ENCODE results near the gene RAVER2. TPM values are rescaled to one million over a fixed set of nuclear protein-coding genes. Genes with fewer than 3 reads are reported as not detected.

The RAVER2 gene
- total and polyA plus RNA-seq, 2 of the 13 experiments (the other 11 are each of a cell fraction or from before 2014, with no cell fraction given): 11.4 to 15.4 TPM

DNA sequence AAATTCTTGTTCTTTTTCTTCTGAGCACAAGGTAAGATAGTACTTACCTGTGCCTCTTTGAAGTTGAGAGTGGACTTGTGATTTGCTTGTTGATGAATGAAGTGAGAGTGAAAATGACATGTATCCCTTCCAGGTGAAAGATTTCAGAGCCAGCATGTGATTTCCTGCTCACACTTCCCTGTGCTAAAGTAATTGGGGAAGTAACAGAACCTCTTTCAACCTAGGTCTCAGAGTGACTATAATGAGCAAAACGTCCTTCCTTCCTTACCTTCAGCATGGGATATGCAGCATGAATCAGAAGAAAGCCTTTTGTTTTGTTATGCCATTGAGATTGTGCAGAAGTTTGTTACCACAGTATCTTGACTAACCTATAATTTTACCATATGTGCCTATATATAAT, 24.6 kb downstream of the RAVER2 start:
- FAIRE-seq (no peak), DNase-seq (ENCODE audit: low spot score) (no peak), ATAC-seq (no peak)
- Histone ChIP-seq H2AFZ (ENCODE audit: low read length) (no peak overlapping the region), H3K4me3 (replicated peaks in 1 of 3; ENCODE audit: insufficient read depth in 1 of 3, low read depth in 2 of 3, low read length in 3 of 3) (no peak overlapping the region), H3K9ac (ENCODE audit: insufficient read depth, low read depth, low read length) (no peak overlapping the region), H3K4me1 (ENCODE audit: insufficient read depth, low read length) (no peaks in the 10 kb centered on the region), H3K9me3 (ENCODE audit: low read length) (no peaks in the 10 kb centered on the region), H3K36me3 (replicated peaks in 1 of 2; ENCODE audit: control insufficient read depth in 1 of 2, insufficient read depth in 2 of 2, low read length in 2 of 2) (peaks cover 3 to 14% of the 10 kb centered on the region in 2 experiments; a peak in 4 of 5 replicates), H3K79me2 (ENCODE audit: insufficient read depth, low read length) (no peaks in the 10 kb centered on the region), H3K27ac (ENCODE audit: extremely low read length, insufficient read depth, low read length) (no peak overlapping the region), H3K4me2 (ENCODE audit: low read depth, low read length) (no peak overlapping the region), H3K27me3 (ENCODE audit: control insufficient read depth in 1 of 2, insufficient read depth in 2 of 2, low read length in 2 of 2) (no peaks in the 10 kb centered on the region), H4K20me1 (ENCODE audit: insufficient read depth, low read length) (no peaks in the 10 kb centered on the region)
- POLR2A ChIA-PET: no interaction called here
- intact Hi-C loops (cut with micrococcal nuclease; ENCODE audit: unreplicated experiment): no loop called here
- BruUV-seq (replicated peaks): no TSS peak
- WGBS (ENCODE audit: low lambda C conversion rate): 92% methylated on average over 1 of the region's 1 CpG
- no peak for TF ChIP-seq ZNF563 (CRISPR knock-in tag; IDR thresholded peaks at IDR 0.05)
- TF ChIP-seq ZNF616 (CRISPR knock-in tag; IDR thresholded peaks at IDR 0.05; ENCODE audit: low read depth): no peak
- TF ChIP-seq ZNF451 (CRISPR knock-in tag; IDR thresholded peaks at IDR 0.05): no peak
- no peak for TF ChIP-seq NRL (CRISPR knock-in tag; IDR thresholded peaks at IDR 0.05; ENCODE audit: borderline replicate concordance)
- no peak for TF ChIP-seq ZNF362 (CRISPR knock-in tag; IDR thresholded peaks at IDR 0.05; ENCODE audit: borderline replicate concordance)
- no peak for TF ChIP-seq KDM2A (CRISPR knock-in tag; IDR thresholded peaks at IDR 0.05; ENCODE audit: borderline replicate concordance, low read depth)
- no peak for TF ChIP-seq CSRNP1 (CRISPR knock-in tag; IDR thresholded peaks at IDR 0.05)
- no peak for TF ChIP-seq SOX5 (CRISPR knock-in tag; IDR thresholded peaks at IDR 0.05; ENCODE audit: borderline replicate concordance)
- TF ChIP-seq ATF2 (CRISPR knock-in tag; IDR thresholded peaks at IDR 0.05): no peak
- no peak for TF ChIP-seq ZNF670 (CRISPR knock-in tag; IDR thresholded peaks at IDR 0.05; ENCODE audit: borderline replicate concordance)
- TF ChIP-seq, protein P1, sequence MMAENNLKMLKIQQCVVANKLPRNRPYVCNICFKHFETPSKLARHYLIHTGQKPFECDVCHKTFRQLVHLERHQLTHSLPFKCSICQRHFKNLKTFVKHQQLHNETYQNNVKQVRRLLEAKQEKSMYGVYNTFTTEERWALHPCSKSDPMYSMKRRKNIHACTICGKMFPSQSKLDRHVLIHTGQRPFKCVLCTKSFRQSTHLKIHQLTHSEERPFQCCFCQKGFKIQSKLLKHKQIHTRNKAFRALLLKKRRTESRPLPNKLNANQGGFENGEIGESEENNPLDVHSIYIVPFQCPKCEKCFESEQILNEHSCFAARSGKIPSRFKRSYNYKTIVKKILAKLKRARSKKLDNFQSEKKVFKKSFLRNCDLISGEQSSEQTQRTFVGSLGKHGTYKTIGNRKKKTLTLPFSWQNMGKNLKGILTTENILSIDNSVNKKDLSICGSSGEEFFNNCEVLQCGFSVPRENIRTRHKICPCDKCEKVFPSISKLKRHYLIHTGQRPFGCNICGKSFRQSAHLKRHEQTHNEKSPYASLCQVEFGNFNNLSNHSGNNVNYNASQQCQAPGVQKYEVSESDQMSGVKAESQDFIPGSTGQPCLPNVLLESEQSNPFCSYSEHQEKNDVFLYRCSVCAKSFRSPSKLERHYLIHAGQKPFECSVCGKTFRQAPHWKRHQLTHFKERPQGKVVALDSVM (CRISPR knock-in tag; IDR thresholded peaks at IDR 0.05): no peak
- no peak for TF ChIP-seq JUNB (CRISPR knock-in tag; IDR thresholded peaks at IDR 0.05; ENCODE audit: borderline replicate concordance)
- TF ChIP-seq POGZ (CRISPR knock-in tag; IDR thresholded peaks at IDR 0.05): no peak
- TF ChIP-seq HDAC1 (CRISPR knock-in tag; IDR thresholded peaks at IDR 0.05): no peak
- TF ChIP-seq MLLT10 (CRISPR knock-in tag; IDR thresholded peaks at IDR 0.05): no peak
- no peak for TF ChIP-seq KLF16 (CRISPR knock-in tag; IDR thresholded peaks at IDR 0.05)
- no peak for TF ChIP-seq SSRP1 (CRISPR knock-in tag; IDR thresholded peaks at IDR 0.05)
- TF ChIP-seq CHCHD3 (CRISPR knock-in tag; IDR thresholded peaks at IDR 0.05): no peak
- CTCF ChIA-PET (ENCODE audit: low intra/inter-chr PET ratio, low total read pairs): no interaction called here
- in situ Hi-C loops (cut with HindIII; ENCODE audit: extremely low pct_ligation_motif_present, low pct_unique_long_range_greater_than_20kb): no loop called here
